ENCODE results near the gene RRM2.

GRCh38 chr2:10144771-10145518, 22.4 kb downstream of the RRM2 start:
- TF ChIP-seq EZH2 (IDR thresholded peaks at IDR 0.05; ENCODE audit: insufficient read depth, poor library complexity, severe bottlenecking) (no peak), EZH2phosphoT487 (IDR thresholded peaks at IDR 0.05; ENCODE audit: insufficient read depth, low read depth) (no peak)

Data from GM23248 (cell line).